Pancreas (tissue), 10 donors: ENCODE results near the gene PRKCD. TPM values are rescaled to one million over a fixed set of nuclear protein-coding genes. Genes with fewer than 3 reads are reported as not detected.
A peak's percentile ranks its signal among the peaks of the same experiment; 100 is the strongest.

ENCODE experiments used
- ATAC-seq, 4 donors: fragments of 200-7000 bp; cut with Tn5 transposase; one replicate each; pipeline versions ENCODE4 v1.8.0 to v1.9.1; 2020; ENCODE audit warnings: mild to moderate bottlenecking in 4 of 4, moderate library complexity in 4 of 4
- DNase-seq, 6 donors: peaks; one replicate each; pipeline ENCODE4 v3.0.0-alpha.2; 2020
- FAIRE-seq: peaks from 2 replicates; lab custom pipeline; 2012; peaks lifted over from hg19 to GRCh38; lab: Jason Lieb, UNC
- H3K27ac ChIP-seq, 4 donors: fragments of 200-600 bp; sonication (generic); 1 replicate in 3 of 4; 2 replicates in 1 of 4; pipeline versions ENCODE4 v1.5.0 to v1.8.0; 2020
- H3K27me3 ChIP-seq, 4 donors: fragments of 200-600 bp; one replicate each; pipeline ENCODE4 v1.8.0; 2021
- H3K36me3 ChIP-seq, 3 donors: fragments of 200-600 bp; sonication (generic) in 1 of 3; one replicate each; pipeline versions ENCODE4 v1.5.0 to v1.8.0; 2020 to 2021
- H3K4me1 ChIP-seq, 3 donors: fragments of 200-600 bp; one replicate each; pipeline ENCODE4 v1.8.0; 2021
- H3K4me3 ChIP-seq, 4 donors: fragments of 200-600 bp; sonication (generic) in 2 of 4; one replicate each; pipeline versions ENCODE4 v1.5.0 to v1.8.0; 2020 to 2021
- H3K9me3 ChIP-seq, 4 donors: fragments of 200-600 bp; one replicate each; pipeline ENCODE4 v1.8.0; 2021
- WGBS, 2 donors: extraction: QIAGEN DNeasy Blood & Tissue Kit; methylation state at CpG; one replicate each; pipeline ENCODE4 v1.1.7; 2013; 5-methylcytosine and 5-hydroxymethylcytosine counted together
- intact Hi-C, 3 donors: fragments of 100-400 bp; cut with DNase I; formaldehyde crosslinking; loops; one replicate each; pipeline versions ENCODE4 v1.11.1 to v1.14.2; 2022
- polyA plus RNA-seq, 2 donors: library from polyadenylated mRNA; stranded (reverse); fragments of 200-250 nt; gene quantifications; one replicate each; pipeline ENCODE4 v1.2.3, GENCODE V29; 2013
- total RNA-seq, 6 donors: library from RNA; stranded (reverse); fragmentation: NEBNext Ultra II Directional in 4 of 6; extraction: Animal tissue kit (Norgen Biotek cat#: 25700) in 4 of 6; gene quantifications; one replicate each; pipeline versions ENCODE4 v1.2.1 to v1.2.4, GENCODE V29; 2021 to 2023
- TF ChIP-seq, protein P1 (sequence below), 4 donors: fragments of 200-600 bp; sonication (generic) in 3 of 4; IDR thresholded peaks; one replicate each; pipeline versions ENCODE4 v1.5.0 to v1.8.0; 2021; ENCODE audit warnings: antibody characterized with exemption in 4 of 4
- donor health status: healthy with polysubstance abuse.
- donor health status: DM: no; HTN: no; CAD: no; lungs with moderate emphysema.
- donor health status: DM: no; HTN: no; CAD: no.
- donor health status: control.
- donor health status: control.
- donor health status: Bipolar disorder and iron deficiency.
- donor health status: DM: yes; HTN: yes; CAD: no.
- donor health status: DM: no; HTN: no; CAD: no.
- donor health status: DM: no; HTN: no; CAD: no.
- donor health status: DM: yes; HTN: yes; CAD: no.

The PRKCD gene
- total and polyA plus RNA-seq, 8 donors = 10.7 to 32.5 (median 14.6) TPM

- H3K27me3 ChIP-seq = no peaks in the 10 kb centered on the region
- no peak overlapping the region for H3K27ac ChIP-seq
- peaks cover 0 to 9% (median 0%) of the 10 kb centered on the region in 3 donors for H3K4me1 ChIP-seq
- WGBS, 2 donors = 89 to 92% methylated on average over 3 of the region's 3 CpGs
- TF ChIP-seq, protein P1, sequence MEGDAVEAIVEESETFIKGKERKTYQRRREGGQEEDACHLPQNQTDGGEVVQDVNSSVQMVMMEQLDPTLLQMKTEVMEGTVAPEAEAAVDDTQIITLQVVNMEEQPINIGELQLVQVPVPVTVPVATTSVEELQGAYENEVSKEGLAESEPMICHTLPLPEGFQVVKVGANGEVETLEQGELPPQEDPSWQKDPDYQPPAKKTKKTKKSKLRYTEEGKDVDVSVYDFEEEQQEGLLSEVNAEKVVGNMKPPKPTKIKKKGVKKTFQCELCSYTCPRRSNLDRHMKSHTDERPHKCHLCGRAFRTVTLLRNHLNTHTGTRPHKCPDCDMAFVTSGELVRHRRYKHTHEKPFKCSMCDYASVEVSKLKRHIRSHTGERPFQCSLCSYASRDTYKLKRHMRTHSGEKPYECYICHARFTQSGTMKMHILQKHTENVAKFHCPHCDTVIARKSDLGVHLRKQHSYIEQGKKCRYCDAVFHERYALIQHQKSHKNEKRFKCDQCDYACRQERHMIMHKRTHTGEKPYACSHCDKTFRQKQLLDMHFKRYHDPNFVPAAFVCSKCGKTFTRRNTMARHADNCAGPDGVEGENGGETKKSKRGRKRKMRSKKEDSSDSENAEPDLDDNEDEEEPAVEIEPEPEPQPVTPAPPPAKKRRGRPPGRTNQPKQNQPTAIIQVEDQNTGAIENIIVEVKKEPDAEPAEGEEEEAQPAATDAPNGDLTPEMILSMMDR (IDR thresholded peaks at IDR 0.05) = no peak
- peaks cover 0 to 46% (median 9%) of the 10 kb centered on the region in 3 donors for H3K36me3 ChIP-seq
- no peaks in the 10 kb centered on the region for H3K9me3 ChIP-seq
- intact Hi-C loops = no loop called here
- DNase-seq (no peak), ATAC-seq (no peak), FAIRE-seq (no peak)
- H3K4me3 ChIP-seq = no peak overlapping the region
Observed at GRCh38 chr3:53189276-53189675, 28.3 kb downstream of the PRKCD start.

- no peak for DNase-seq
- H3K27ac ChIP-seq = no peak overlapping the region
- intact Hi-C loops = loop anchor here in 1 of 3 donors (5.0 kb wide), 1 partner anchor 68 kb away; no protein-coding TSS in a partner anchor
- no peak for FAIRE-seq
- H3K4me1 ChIP-seq = peaks cover 0 to 9% (median 0%) of the 10 kb centered on the region in 3 donors
- H3K36me3 ChIP-seq = peaks cover 0 to 37% (median 9%) of the 10 kb centered on the region in 3 donors
- 92 to 93% methylated on average over 3 of the region's 3 CpGs for WGBS, 2 donors
- H3K4me3 ChIP-seq = no peak overlapping the region
- TF ChIP-seq, protein P1 (IDR thresholded peaks at IDR 0.05) = no peak
- no peaks in the 10 kb centered on the region for H3K9me3 ChIP-seq
- H3K27me3 ChIP-seq = no peaks in the 10 kb centered on the region
- ATAC-seq = no peak
Observed at GRCh38 chr3:53190659-53191058, 29.6 kb downstream of the PRKCD start.

- intact Hi-C loops = loop anchor here in 1 of 3 donors (5.0 kb wide), 1 partner anchor 70 kb away; no protein-coding TSS in a partner anchor
- FAIRE-seq = no peak
- H3K36me3 ChIP-seq = peaks cover 0 to 24% (median 6%) of the 10 kb centered on the region in 3 donors
Observed at GRCh38 chr3:53191836-53192480, 30.9 kb downstream of the PRKCD start.

DNA sequence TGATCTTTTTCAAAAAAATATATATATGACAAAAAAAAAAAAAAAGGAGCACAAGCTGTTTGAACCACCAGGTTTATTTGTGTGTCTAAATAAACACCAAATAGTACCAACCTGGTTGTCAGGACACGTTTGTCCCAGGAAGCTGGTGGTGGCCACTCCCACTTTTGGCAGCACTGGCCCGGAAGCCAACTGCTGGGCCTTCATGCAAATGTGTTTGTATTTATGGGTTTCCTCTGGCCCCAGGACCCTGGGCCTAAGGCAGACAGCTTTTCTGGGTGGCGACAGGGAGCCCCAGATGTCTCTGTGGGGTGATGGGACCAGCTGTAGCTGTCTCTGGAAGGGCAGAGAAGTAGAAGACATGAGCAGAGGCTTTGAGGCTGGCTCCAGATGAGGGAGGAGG lies 31.6 kb downstream of the PRKCD start:
- FAIRE-seq (no peak), DNase-seq (peak in 2 of 6 donors; percentile 58 to 69), ATAC-seq (peak; percentile 8 to 58 (median 43))
- intact Hi-C loops = loop anchor here in 1 of 3 donors (5.0 kb wide), 1 partner anchor 70 kb away; no protein-coding TSS in a partner anchor
- no peak overlapping the region for H3K4me3 ChIP-seq
- no peaks in the 10 kb centered on the region for H3K27me3 ChIP-seq
- no peak overlapping the region for H3K27ac ChIP-seq
- no peaks in the 10 kb centered on the region for H3K9me3 ChIP-seq
- 32% methylated on average over 3 of the region's 3 CpGs for WGBS, 2 donors
- H3K36me3 ChIP-seq = peaks cover 0 to 21% (median 4%) of the 10 kb centered on the region in 3 donors
- TF ChIP-seq, protein P1 (IDR thresholded peaks at IDR 0.05) = no peak
- peaks cover 0 to 9% (median 0%) of the 10 kb centered on the region in 3 donors for H3K4me1 ChIP-seq

More at GRCh38 chr3:53191836-53192480, 30.9 kb downstream of the PRKCD start:
- peak overlapping the region in 1 of 4 donors; percentile 23 for H3K27ac ChIP-seq
- ATAC-seq (peak; percentile 39 to 77 (median 63)), DNase-seq (peak in 5 of 6 donors; percentile 47 to 77 (median 59))
- peaks cover 0 to 9% (median 0%) of the 10 kb centered on the region in 3 donors for H3K4me1 ChIP-seq
- TF ChIP-seq, protein P1 (IDR thresholded peaks at IDR 0.05) = no peak
- no peaks in the 10 kb centered on the region for H3K27me3 ChIP-seq
- no peaks in the 10 kb centered on the region for H3K9me3 ChIP-seq
- 45 to 53% methylated on average over 16 of the region's 16 CpGs for WGBS, 2 donors
- no peak overlapping the region for H3K4me3 ChIP-seq
